Uterine smooth muscle cell (primary cell): ENCODE data around the gene SF3B1. TPM values are rescaled to one million over a fixed set of nuclear protein-coding genes. Genes with fewer than 3 reads are reported as not detected.

ENCODE experiments used
- total RNA-seq: library from RNA; depleted of rRNA; stranded (reverse); fragments of >200 nt; gene quantifications from 2 replicates; pipeline ENCODE4 v1.2.3, GENCODE V29; 2014

SF3B1 gene
- total RNA-seq = 225 and 327 TPM in 2 replicates

GRCh38 chr2:197434541-197435513, at the start of gene SF3B1:
TSS of gene SF3B1 (minus strand) at chr2:197435028. CDS start at chr2:197434999, 29 bp downstream.

GRCh38 chr2:197453123-197453913, 18.5 kb upstream of the SF3B1 start, which contains the start of gene COQ10B:
TSS of gene COQ10B (plus strand) at chr2:197453552. CDS start at chr2:197453561, 9 bp downstream.

Other genes with a start within 250 kb of the SF3B1 start
- 34.2 and 41.5 TPM in 2 replicates for gene ANKRD44, start 124.2 kb downstream of the SF3B1 start, total RNA-seq
- gene COQ10B, start 18.5 kb upstream of the SF3B1 start, total RNA-seq = 52.9 and 54.2 TPM in 2 replicates
- 316 and 383 TPM in 2 replicates for gene HSPD1, start 64.8 kb upstream of the SF3B1 start, total RNA-seq
- 140 and 252 TPM in 2 replicates for gene HSPE1, start 65.4 kb upstream of the SF3B1 start, total RNA-seq
- 30.7 and 31.9 TPM in 2 replicates for gene MOB4, start 81.0 kb upstream of the SF3B1 start, total RNA-seq
- 1.7 and 4.2 TPM in 2 replicates for gene RFTN2, start 240.6 kb upstream of the SF3B1 start, total RNA-seq